HCT116 (cell line): Measurements from ENCODE around the gene SCD5. TPM values are rescaled to one million over a fixed set of nuclear protein-coding genes. Genes with fewer than 3 reads are reported as not detected.

Experiments
- ATAC-seq: fragments of 200-7000 bp; cut with Tn5 transposase; 2 replicates; pipeline ENCODE4 v1.9.1; 2020; ENCODE audit warnings: mild to moderate bottlenecking, moderate library complexity
- BruUV-seq: library from RNA; stranded (reverse); fragments of 400-500 nt; replicated peaks from 2 replicates; lab custom pipeline; 2021; lab: Mats Ljungman, UMichigan
- CTCF ChIA-PET: fragments of 300-600 bp; sonication (Branson Sonifier 250); formaldehyde crosslinking; loops from one replicate; lab custom pipeline; 2021; ENCODE audit warnings: antibody characterized with exemption; lab: Charles Lee
- POLR2A ChIA-PET: fragments of 300-600, 350-600 bp; sonication (Branson Sonifier 250); formaldehyde crosslinking; loops from one replicate; lab custom pipeline; 2021; ENCODE audit warnings: antibody characterized with exemption; lab: Charles Lee
- RAD21 ChIA-PET, 2 experiments: fragments of 300-600 bp; sonication (Branson Sonifier 250); formaldehyde crosslinking; loops; one replicate each; lab custom pipeline; 2023; ENCODE audit warnings: low total read pairs in 2 of 2; ENCODE audit not compliant: uncharacterized antibody in 2 of 2, unreplicated experiment in 2 of 2, low non-redundant PET in 1 of 2; lab: Charles Lee
- DNase-seq: peaks from one replicate; pipeline ENCODE4 v3.0.0-alpha.2; 2010; ENCODE audit warnings: low read depth, low spot score
- H2AFZ ChIP-seq: fragments of 200-600 bp; shearing (Covaris generic), sonication (generic); 2 replicates; pipeline ENCODE4 v1.6.1; 2017; ENCODE audit warnings: low read depth, mixed run types, mixed read lengths, antibody characterized with exemption, low read length; ENCODE audit not compliant: poor library complexity, severe bottlenecking
- H3K27ac ChIP-seq: 2 replicates; pipeline ENCODE4 v1.5.1; 2012; ENCODE audit warnings: low read depth, low read length
- H3K27me3 ChIP-seq: fragments of 200-600 bp; sonication (generic); 2 replicates; pipeline ENCODE4 v1.6.1; 2016; ENCODE audit warnings: mixed run types, low read length, mixed read lengths; ENCODE audit not compliant: insufficient read depth
- H3K36me3 ChIP-seq, 2 experiments: fragments of 200-500 bp in 1 of 2; fragments of 200-600 bp in 1 of 2; sonication (Bioruptor generic) in 1 of 2; sonication (generic) in 1 of 2; 2 replicates each; pipeline versions ENCODE4 v1.5.1 to v1.6.1; 2014 to 2016; ENCODE audit warnings: low read length in 2 of 2, inconsistent platforms in 1 of 2, mixed read lengths in 1 of 2, mixed run types in 1 of 2; ENCODE audit not compliant: insufficient read depth in 2 of 2, control insufficient read depth in 1 of 2
- H3K4me1 ChIP-seq, 2 experiments: fragments of 200-600 bp in 1 of 2; sonication (generic) in 1 of 2; 2 replicates each; pipeline versions ENCODE4 v1.5.1 to v1.6.1; 2012 to 2017; ENCODE audit warnings: low read length in 2 of 2, inconsistent platforms in 1 of 2, mild to moderate bottlenecking in 1 of 2, mixed read lengths in 1 of 2, mixed run types in 1 of 2, moderate library complexity in 1 of 2; ENCODE audit not compliant: insufficient read depth in 2 of 2, control insufficient read depth in 1 of 2
- H3K4me2 ChIP-seq: fragments of 200-600 bp; sonication (generic); 2 replicates; pipeline ENCODE4 v1.6.1; 2017; ENCODE audit warnings: mixed run types, low read length, mixed read lengths
- H3K4me3 ChIP-seq, 2 experiments: fragments of 200-600 bp in 1 of 2; sonication (generic) in 1 of 2; replicated peaks in 1 of 2; 2 replicates each; pipeline ENCODE4 v1.5.1; 2011 to 2016; ENCODE audit warnings: low read length in 2 of 2, control low read depth in 1 of 2, low read depth in 1 of 2, mild to moderate bottlenecking in 1 of 2, mixed read lengths in 1 of 2, mixed run types in 1 of 2
- H3K79me2 ChIP-seq: fragments of 200-600 bp; sonication (generic); 2 replicates; pipeline ENCODE4 v1.6.1; 2017; ENCODE audit warnings: mild to moderate bottlenecking, mixed run types, low read length, moderate library complexity, mixed read lengths; ENCODE audit not compliant: insufficient read depth
- H3K9ac ChIP-seq: fragments of 200-600 bp; sonication (generic); 2 replicates; pipeline ENCODE4 v1.6.1; 2016; ENCODE audit warnings: low read length, mixed read lengths
- H3K9me2 ChIP-seq: fragments of 200-600 bp; sonication (generic), shearing (Covaris generic); 2 replicates; pipeline ENCODE4 v1.6.1; 2017; ENCODE audit warnings: mixed run types, mild to moderate bottlenecking, moderate library complexity; ENCODE audit not compliant: insufficient read depth
- H3K9me3 ChIP-seq, 2 experiments: fragments of 200-500 bp in 1 of 2; fragments of 200-600 bp in 1 of 2; sonication (Bioruptor generic) in 1 of 2; sonication (generic) in 1 of 2; 2 replicates each; pipeline ENCODE4 v1.6.1; 2014 to 2017; ENCODE audit warnings: low read length in 2 of 2, mixed read lengths in 2 of 2, inconsistent platforms in 1 of 2, low read depth in 1 of 2, mild to moderate bottlenecking in 1 of 2, mixed run types in 1 of 2, moderate library complexity in 1 of 2; ENCODE audit not compliant: control insufficient read depth in 1 of 2, insufficient read depth in 1 of 2
- H4K20me1 ChIP-seq: fragments of 200-600 bp; sonication (generic), shearing (Covaris generic); 2 replicates; pipeline ENCODE4 v1.6.1; 2017; ENCODE audit warnings: mixed run types, mild to moderate bottlenecking, moderate library complexity; ENCODE audit not compliant: insufficient read depth
- CBX3 ChIP-seq: IDR thresholded peaks from 2 replicates; pipeline ENCODE4 v1.6.1; 2012; ENCODE audit warnings: low read depth
- CEBPB ChIP-seq: IDR thresholded peaks from 2 replicates; pipeline ENCODE4 v1.6.1; 2012; ENCODE audit warnings: low read depth
- CTCF ChIP-seq, 3 experiments: fragments of 200-600 bp in 1 of 3; sonication (generic) in 1 of 3; IDR thresholded peaks in 2 of 3; conservative IDR thresholded peaks in 1 of 3; 2 replicates each; pipeline ENCODE4 v1.5.1; 2012 to 2017; ENCODE audit warnings: low read depth in 2 of 3, low read length in 2 of 3, antibody characterized with exemption in 1 of 3, borderline replicate concordance in 1 of 3, control low read depth in 1 of 3, mild to moderate bottlenecking in 1 of 3, mixed read lengths in 1 of 3, mixed run types in 1 of 3, moderate library complexity in 1 of 3; ENCODE audit not compliant: insufficient read depth in 1 of 3
- ELF1 ChIP-seq: IDR thresholded peaks from 2 replicates; pipeline ENCODE4 v1.6.1; 2012; ENCODE audit warnings: low read depth, borderline replicate concordance
- EZH2phosphoT487 ChIP-seq: fragments of 200-600 bp; IDR thresholded peaks from 2 replicates; pipeline ENCODE4 v1.6.1; 2018; ENCODE audit warnings: antibody characterized with exemption, borderline replicate concordance
- FOSL1 ChIP-seq: IDR thresholded peaks from 2 replicates; pipeline ENCODE4 v1.6.1; 2012; ENCODE audit warnings: low read depth
- POLR2A ChIP-seq: IDR thresholded peaks from 2 replicates; pipeline ENCODE4 v1.7.0; 2011; ENCODE audit warnings: borderline replicate concordance; ENCODE audit not compliant: insufficient read depth, insufficient read length; ENCODE audit errors: extremely low read depth
- POLR2AphosphoS5 ChIP-seq: IDR thresholded peaks from 2 replicates; pipeline ENCODE4 v1.6.1; 2011; ENCODE audit warnings: mild to moderate bottlenecking, low read depth, low read length, moderate library complexity
- RAD21 ChIP-seq: IDR thresholded peaks from 2 replicates; pipeline ENCODE4 v1.6.1; 2012; ENCODE audit warnings: low read depth, mild to moderate bottlenecking
- REST ChIP-seq: IDR thresholded peaks from 2 replicates; pipeline ENCODE4 v1.6.1; 2012; ENCODE audit warnings: low read depth
- SIN3A ChIP-seq: IDR thresholded peaks from 2 replicates; pipeline ENCODE4 v1.6.1; 2012; ENCODE audit warnings: low read depth
- SP1 ChIP-seq: IDR thresholded peaks from 2 replicates; pipeline ENCODE4 v1.6.1; 2012; ENCODE audit warnings: low read depth
- SRF ChIP-seq: IDR thresholded peaks from 2 replicates; pipeline ENCODE4 v1.6.1; 2012; ENCODE audit warnings: low read depth
- ZFX ChIP-seq: fragments of 450-650 bp; IDR thresholded peaks from 2 replicates; pipeline ENCODE4 v1.6.1; 2017
- ZNF274 ChIP-seq: fragments of 200-500 bp; sonication (Bioruptor generic); IDR thresholded peaks from 2 replicates; pipeline ENCODE4 v1.6.1; 2014; ENCODE audit warnings: mild to moderate bottlenecking, low read depth, low read length, inconsistent platforms
- intact Hi-C: fragments of 100-400 bp; cut with micrococcal nuclease; formaldehyde crosslinking; loops from 2 replicates; pipeline ENCODE4 v1.10.0; 2022
- total RNA-seq: library from RNA; stranded (reverse); gene quantifications from one replicate; pipeline ENCODE4 v1.2.1, GENCODE V29; 2021; ENCODE audit not compliant: unreplicated experiment

Gene SCD5
- total RNA-seq, 1 experiment from 2014 or later: 21.7 TPM

- H4K20me1 ChIP-seq: no peaks in the 10 kb centered on the region
- no peak overlapping the region for H3K9ac ChIP-seq
- no peaks in the 10 kb centered on the region for H3K79me2 ChIP-seq
- no peak overlapping the region for H3K4me3 ChIP-seq
- peaks cover 35% of the 10 kb centered on the region for H3K27me3 ChIP-seq
- POLR2A ChIA-PET: no interaction called here
- no peaks in the 10 kb centered on the region for H3K9me2 ChIP-seq
- RAD21 ChIA-PET: no interaction called here
- CTCF ChIA-PET: no interaction called here
- ATAC-seq (no peak), DNase-seq (no peak)
- no peak overlapping the region for H2AFZ ChIP-seq
- H3K36me3 ChIP-seq: no peaks in the 10 kb centered on the region
- intact Hi-C loops: no loop called here
- no peaks in the 10 kb centered on the region for H3K9me3 ChIP-seq
- TF ChIP-seq SRF (no peak), CBX3 (no peak), SIN3A (no peak), ZNF274 (no peak), ZFX (no peak), CEBPB (no peak), FOSL1 (no peak)
- H3K4me2 ChIP-seq: no peak overlapping the region
- BruUV-seq: no TSS peak
- no peak overlapping the region for H3K27ac ChIP-seq
- no peaks in the 10 kb centered on the region for H3K4me1 ChIP-seq
These were observed 209.8 kb downstream of the SCD5 start for GRCh38 chr4:82588771-82589270.

- Histone ChIP-seq H3K4me2 (no peak overlapping the region), H3K9ac (no peak overlapping the region), H3K9me3 (no peaks in the 10 kb centered on the region), H2AFZ (no peak overlapping the region), H3K4me3 (no peak overlapping the region), H4K20me1 (no peaks in the 10 kb centered on the region), H3K36me3 (no peaks in the 10 kb centered on the region), H3K27me3 (peaks cover 29% of the 10 kb centered on the region), H3K27ac (no peak overlapping the region), H3K4me1 (no peaks in the 10 kb centered on the region), H3K79me2 (no peaks in the 10 kb centered on the region), H3K9me2 (no peaks in the 10 kb centered on the region)
- ATAC-seq (no peak), DNase-seq (no peak)
- ChIA-PET CTCF (interaction anchor here (1.0 kb wide), 1 partner anchor 125 kb away, joined by 3 read pairs; no protein-coding TSS in a partner anchor), RAD21 (no interaction called here), POLR2A (no interaction called here)
- no TSS peak for BruUV-seq
- TF ChIP-seq ELF1 (no peak), POLR2A (no peak), FOSL1 (no peak), RAD21 (no peak), CEBPB (no peak), SIN3A (no peak), EZH2phosphoT487 (no peak), SP1 (no peak), ZFX (no peak), POLR2AphosphoS5 (no peak), CTCF (IDR thresholded peaks at IDR 0.05 in 2 of 3, conservative IDR thresholded peaks at IDR 0.05 in 1 of 3; ENCODE audit: borderline replicate concordance in 1 of 3, insufficient read depth in 1 of 3, low read depth in 2 of 3, low read length in 2 of 3) (no peak), REST (no peak)
- intact Hi-C loops: no loop called here
These were observed 210.6 kb downstream of the SCD5 start for GRCh38 chr4:82587826-82588540.
